Middle frontal gyrus (tissue), 1 donor: ENCODE results near the gene NOL6.
"Not testable (repeated sequence)": the region's sequence is repeated elsewhere in the genome, so short reads cannot be mapped to it uniquely, and the experiment has no call there.

Experiments used
- DNase-seq: peaks from one replicate; pipeline ENCODE4 v3.0.0-alpha.2; 2015; ENCODE audit warnings: low spot score; ENCODE audit errors: extremely low spot score

NOL6 gene

GRCh38 chr9:33436445-33436844, 37.3 kb downstream of the NOL6 start:
- DNase-seq = no peak

- no peak for DNase-seq
Observed at GRCh38 chr9:33435821-33436277, 37.9 kb downstream of the NOL6 start.

- no peak for DNase-seq
Observed at GRCh38 chr9:33434317-33435105, 39.2 kb downstream of the NOL6 start.

GRCh38 chr9:33433871-33434270, 39.9 kb downstream of the NOL6 start:
- no peak for DNase-seq

GRCh38 chr9:33431420-33431819, 42.3 kb downstream of the NOL6 start:
- no peak for DNase-seq

GRCh38 chr9:33430942-33431341, 42.8 kb downstream of the NOL6 start:
- DNase-seq = no peak

GRCh38 chr9:33429256-33429985, 44.3 kb downstream of the NOL6 start:
- DNase-seq = no peak

GRCh38 chr9:33426843-33427293, 46.9 kb downstream of the NOL6 start:
- no peak for DNase-seq

GRCh38 chr9:33425128-33425533, 48.6 kb downstream of the NOL6 start:
- DNase-seq = no peak

GRCh38 chr9:33424492-33424891, 49.2 kb downstream of the NOL6 start:
- DNase-seq = not testable (repeated sequence)

- DNase-seq = not testable (repeated sequence)
Observed at GRCh38 chr9:33424043-33424442, 49.7 kb downstream of the NOL6 start.

- no peak for DNase-seq
Observed at GRCh38 chr9:33419708-33420303, 53.9 kb downstream of the NOL6 start.

- no peak for DNase-seq
Observed at GRCh38 chr9:33418090-33418489, 55.6 kb downstream of the NOL6 start.

- no peak for DNase-seq
Observed at GRCh38 chr9:33416996-33417395, 56.7 kb downstream of the NOL6 start.

GRCh38 chr9:33415501-33416038, 58.2 kb downstream of the NOL6 start:
- no peak for DNase-seq

GRCh38 chr9:33414889-33415500, 58.7 kb downstream of the NOL6 start:
- DNase-seq = no peak

- DNase-seq = no peak
Observed at GRCh38 chr9:33414268-33414667, 59.5 kb downstream of the NOL6 start.
